NCI-H146 (cell line): ENCODE data around the gene SLC38A2.
A peak's percentile ranks its signal among the peaks of the same experiment; 100 is the strongest.
"Not testable (repeated sequence)": the region's sequence is repeated elsewhere in the genome, so short reads cannot be mapped to it uniquely, and the experiment has no call there.

ENCODE experiments used
- DNase-seq: peaks from one replicate; lab custom pipeline; 2025; lab: John Stamatoyannopoulos, UW

Gene SLC38A2

GRCh38 chr12:46372544-46373300 is at the start of gene SLC38A2:
SLC38A2 (minus strand) TSS chr12:46372773; CDS start chr12:46371293, 1,480 bp downstream.
- DNase-seq: peak; percentile 94

DNA sequence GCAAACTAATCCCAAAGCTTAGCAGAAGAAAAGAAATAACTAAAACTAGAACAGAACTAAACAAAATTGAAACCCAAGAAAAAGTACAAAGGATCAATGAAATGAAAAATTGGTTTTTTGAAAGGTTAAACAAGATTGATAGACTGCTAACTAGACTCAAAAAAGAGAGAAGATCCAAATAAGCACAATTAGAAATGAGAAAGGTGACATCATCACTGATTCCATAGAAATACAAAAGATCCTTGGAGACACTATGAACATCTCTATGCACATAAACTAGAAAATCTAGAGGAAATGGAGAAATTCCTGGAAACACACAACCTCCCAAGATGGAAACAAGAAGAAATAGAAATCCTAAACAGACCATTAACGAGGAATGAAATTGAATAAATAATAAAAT is 47.1 kb upstream of the SLC38A2 start:
- DNase-seq: no peak

DNA sequence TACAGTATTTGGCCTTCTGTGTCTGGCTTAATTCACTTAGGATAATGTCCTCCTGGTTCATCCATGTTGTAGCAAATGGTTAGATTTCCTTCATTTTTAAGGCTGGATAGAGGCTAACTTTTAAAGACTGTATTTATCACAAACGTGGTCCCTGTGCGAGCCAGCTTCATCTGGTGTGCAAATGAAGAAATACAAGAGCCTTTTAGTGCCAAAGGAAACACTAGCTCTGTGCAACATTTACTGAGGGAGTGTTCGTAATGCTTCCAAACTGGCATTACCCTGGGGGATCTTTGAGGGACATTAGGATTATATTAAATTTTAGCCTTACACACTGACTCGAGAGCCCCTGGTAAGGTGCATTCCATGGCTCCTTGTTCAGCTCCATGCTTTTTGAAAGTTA is 43.0 kb upstream of the SLC38A2 start:
- no peak for DNase-seq

DNA sequence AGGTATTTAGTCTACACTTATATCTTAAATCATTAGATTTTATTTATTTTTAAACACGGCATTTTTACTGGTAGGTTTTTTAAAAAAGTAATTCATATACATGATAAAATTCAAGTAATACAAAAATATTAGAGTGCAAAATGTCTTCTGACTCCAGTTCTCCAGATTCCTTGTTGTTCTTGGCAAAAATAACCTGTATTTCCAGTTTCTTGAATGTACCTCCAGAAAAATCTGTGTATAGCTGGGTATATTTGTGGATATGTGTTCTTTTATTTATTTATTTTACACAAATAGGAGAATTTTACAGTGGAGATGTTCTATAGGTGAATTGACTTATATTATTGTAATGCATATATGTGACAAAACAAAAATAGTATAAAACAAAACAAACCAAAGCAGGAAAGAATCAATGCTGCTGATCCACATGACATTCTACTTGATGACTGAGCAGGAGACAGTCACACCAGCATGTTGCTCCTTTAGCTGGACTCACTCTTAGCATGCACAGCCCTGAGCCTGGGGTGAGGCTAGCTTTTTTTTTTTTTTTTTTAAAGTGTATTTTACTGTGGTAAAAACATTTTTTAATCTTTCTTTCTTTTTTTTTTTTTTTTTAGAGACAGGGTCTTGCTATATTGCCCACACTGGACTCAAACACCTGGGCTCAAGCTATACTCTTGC is 42.2 kb upstream of the SLC38A2 start:
- no peak for DNase-seq

GRCh38 chr12:46413368-46413767 is 40.8 kb upstream of the SLC38A2 start:
- DNase-seq: no peak

DNA sequence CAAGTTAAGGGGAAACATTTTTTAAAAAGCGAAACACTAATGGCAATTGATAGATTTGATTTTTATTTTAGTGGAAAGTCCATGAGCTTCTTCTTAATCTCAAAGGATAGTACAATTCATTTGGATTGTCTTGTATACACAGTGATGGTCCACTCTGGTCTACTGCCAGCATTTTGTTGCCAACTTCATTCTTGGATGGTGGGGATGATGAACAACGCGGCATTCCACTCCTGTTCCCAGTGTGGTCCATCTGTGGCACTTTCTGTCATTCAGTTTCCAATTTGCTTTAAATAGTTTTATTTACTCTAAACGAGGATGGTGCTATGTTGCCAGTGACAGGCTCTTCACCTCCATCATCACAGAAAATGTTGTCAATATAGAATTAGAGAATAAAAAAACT is 40.3 kb upstream of the SLC38A2 start:
- no peak for DNase-seq

DNA sequence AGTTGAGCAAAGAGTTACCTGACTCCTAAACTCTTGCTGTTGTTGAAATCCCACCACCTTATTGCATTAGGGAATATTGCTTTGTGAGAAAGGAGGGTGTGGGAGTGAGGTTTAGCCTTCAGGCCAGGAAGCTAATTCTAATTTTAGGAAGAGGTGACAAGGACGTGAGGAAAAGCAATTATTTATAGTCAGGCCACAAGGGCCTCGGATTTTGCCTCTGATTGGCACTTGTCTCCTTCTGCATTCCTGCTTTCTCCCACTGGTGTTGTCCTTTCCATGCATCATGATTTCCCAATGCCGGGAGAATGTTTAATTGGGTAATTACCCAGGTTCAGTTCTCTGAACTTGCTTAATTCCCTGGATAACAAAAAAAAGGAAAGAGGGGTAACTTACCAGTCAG is 37.9 kb upstream of the SLC38A2 start:
- DNase-seq: no peak

GRCh38 chr12:46409974-46410373 is 37.4 kb upstream of the SLC38A2 start:
- DNase-seq: no peak

GRCh38 chr12:46409342-46409741 is 36.8 kb upstream of the SLC38A2 start:
- no peak for DNase-seq

GRCh38 chr12:46408441-46408840 is 35.9 kb upstream of the SLC38A2 start:
- DNase-seq: no peak

DNA sequence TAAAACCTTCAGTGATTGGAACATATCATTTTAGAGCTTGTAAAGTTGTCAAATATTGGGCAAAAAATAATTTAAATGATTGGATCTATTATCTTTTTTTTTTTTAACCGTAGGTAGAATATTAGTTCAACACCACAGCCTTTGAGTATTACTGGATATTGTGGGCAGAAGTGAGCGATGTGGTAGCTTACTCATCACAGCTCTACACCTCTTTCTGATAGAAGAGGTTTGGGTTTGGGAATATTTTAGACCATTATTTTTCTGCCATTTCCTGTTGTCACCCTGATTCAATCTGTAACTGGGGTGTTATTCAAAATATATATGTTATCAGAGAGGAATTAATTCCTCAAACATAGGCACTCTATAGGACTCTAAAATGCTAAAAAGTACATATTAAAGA is 34.8 kb upstream of the SLC38A2 start:
- no peak for DNase-seq

- no peak for DNase-seq
Measured at GRCh38 chr12:46406352-46407027, 33.9 kb upstream of the SLC38A2 start.

DNA sequence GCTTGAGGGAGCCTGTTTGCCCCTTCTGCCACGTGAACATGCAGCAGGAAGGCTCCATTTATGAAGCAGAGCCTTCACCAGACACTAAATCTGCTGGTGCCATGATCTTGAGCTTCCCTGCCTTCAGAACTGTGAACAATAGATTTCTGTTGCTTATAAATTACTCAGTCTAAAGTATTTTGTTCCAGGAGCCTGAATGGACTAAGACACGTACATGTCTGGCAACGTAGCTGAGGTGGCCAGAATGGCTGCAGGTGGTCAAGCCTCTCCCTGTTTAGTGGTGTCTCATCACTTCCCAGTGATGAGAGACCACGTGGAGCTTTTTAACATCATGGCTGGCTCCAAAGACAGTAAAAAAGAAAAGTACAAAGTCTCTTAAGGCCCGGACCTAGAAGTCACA is 32.2 kb upstream of the SLC38A2 start:
- DNase-seq: no peak

- no peak for DNase-seq
Measured at GRCh38 chr12:46404225-46404631, 31.7 kb upstream of the SLC38A2 start.

DNA sequence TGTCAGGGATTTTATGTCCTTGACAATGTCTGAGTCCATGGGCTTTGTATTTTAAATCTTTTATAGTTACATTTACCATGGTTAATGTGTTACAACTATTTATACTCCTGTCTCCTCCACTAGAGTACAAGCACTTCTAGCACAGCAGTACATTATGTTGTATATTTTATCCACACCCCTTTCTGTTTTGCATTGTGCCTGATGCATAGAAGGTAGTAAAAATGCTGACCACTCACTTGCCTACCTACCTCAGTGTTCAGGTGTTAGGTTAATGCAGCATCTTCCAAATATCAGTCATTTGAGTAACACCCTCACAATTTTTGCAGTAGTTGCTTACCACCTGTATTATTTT is 31.1 kb upstream of the SLC38A2 start:
- no peak for DNase-seq

DNA sequence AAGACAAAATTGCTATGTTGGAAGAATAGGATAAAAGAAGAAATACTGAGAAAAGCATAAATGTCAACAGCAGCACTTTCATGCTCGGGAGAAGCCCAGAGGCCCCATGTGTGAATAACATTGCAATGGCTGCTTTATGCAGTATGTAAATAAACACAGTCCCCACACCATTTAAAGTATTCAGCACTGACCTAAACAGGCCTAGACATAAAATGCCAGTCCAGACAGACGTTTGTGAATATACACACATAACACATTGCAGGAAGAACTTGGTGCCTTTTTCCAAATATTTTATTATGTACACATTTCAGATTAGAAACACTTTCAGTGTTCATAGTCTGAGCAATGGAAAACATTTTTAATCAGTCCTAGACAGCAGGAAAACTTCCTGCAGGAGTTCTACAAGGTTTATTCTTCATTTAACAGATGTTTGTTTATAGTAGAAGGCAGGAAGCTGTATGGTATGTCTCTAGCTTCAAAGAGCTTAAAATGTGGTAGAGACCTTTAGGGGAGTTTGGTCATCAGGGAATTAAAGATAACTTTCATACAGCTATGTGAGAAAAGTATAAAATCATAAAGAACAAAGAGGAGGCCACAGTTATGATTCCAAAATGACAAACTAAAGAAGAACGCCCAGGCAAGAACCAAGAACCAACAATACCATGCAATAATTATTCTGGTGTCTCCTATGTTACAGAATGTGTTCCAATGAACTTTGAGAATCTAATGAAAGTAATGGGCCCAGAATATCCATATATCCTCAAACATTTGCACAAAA is 30.6 kb upstream of the SLC38A2 start:
- DNase-seq: no peak

DNA sequence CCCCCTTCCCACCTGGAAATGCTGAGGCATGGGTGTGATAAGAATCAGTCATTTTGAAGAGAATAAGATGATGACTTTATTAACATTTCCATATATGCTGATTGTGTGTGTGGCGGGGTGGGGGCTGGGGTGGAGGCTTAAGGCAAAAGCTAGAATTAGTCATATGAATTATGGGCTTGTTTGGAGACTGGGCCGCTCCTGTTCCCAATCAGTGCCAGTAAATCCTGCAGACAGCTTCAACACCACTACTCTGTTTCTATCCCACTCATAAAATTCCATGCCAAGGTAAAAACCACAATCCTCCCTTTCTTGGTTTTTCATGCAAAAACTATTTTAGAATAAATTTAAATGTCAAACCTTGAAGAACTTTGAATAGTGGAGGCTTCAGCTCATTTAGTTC is 29.9 kb upstream of the SLC38A2 start:
- no peak for DNase-seq

- no peak for DNase-seq
Measured at GRCh38 chr12:46401662-46402061, 29.1 kb upstream of the SLC38A2 start.

DNA sequence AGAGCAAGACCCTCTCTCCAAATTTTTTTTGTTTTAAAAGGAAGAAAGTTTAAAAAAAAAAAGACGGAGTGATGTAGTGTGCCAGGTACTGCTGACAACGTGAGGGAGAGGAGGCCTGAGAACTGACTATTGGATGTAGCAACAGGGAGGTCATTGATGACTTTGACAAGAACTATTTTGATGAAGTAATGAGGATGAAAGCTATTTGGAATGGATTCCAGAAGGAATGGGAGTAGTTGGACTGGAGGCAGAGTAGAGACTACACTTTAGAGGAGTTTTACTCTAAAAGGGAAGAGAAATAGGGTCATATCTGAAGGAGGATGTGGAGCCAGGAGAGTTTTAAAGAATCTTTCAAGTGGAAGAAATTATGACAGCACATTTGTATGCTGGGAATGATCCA is 27.8 kb upstream of the SLC38A2 start:
- no peak for DNase-seq

GRCh38 chr12:46399461-46400248 is 27.1 kb upstream of the SLC38A2 start:
- not testable (repeated sequence) for DNase-seq

- no peak for DNase-seq
Measured at GRCh38 chr12:46396826-46397225, 24.3 kb upstream of the SLC38A2 start.

DNA sequence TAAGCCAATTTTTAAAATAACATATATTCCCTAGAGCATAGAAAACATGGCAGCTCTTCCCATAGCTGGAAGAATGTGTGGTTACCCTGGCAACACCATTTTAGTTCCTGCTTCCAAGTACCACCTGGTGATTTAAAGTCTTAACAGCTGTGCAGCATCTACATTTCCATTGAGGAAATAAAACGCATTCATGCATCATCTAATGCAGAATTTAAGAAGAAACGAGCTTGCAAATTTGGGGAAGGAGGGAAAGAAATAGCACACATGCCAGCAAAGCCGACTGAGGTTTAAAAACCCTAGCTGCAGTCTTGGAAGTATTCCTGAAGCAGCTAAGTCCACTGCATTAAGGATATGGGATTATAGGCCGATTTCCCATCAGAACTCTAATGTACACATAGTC is 22.8 kb upstream of the SLC38A2 start:
- DNase-seq: no peak
